ENCODE data around the gene CPNE9.

The CPNE9 gene

GRCh38 chr3:9716801-9717555 lies 13.3 kb downstream of the CPNE9 start:
- DNase-seq, result no peak

DNA sequence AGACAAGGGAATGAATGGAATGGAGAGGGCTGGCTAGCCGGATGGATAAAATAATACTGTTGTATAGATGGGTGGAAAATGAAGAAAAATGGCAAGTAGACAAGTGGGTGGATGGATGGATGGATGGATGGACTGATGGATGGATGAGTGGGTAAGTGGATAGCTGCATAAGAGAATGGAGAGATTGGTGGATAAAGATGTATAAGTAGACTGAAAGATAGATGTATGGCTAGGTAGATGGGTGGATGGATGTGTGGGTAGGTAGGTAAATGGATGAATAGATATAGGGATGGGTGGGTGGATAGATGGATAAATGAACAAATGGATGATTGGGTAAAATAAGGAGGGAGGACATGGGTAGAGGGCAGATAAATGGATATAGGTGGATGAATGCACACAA lies 13.9 kb downstream of the CPNE9 start:
- DNase-seq, result no peak

DNA sequence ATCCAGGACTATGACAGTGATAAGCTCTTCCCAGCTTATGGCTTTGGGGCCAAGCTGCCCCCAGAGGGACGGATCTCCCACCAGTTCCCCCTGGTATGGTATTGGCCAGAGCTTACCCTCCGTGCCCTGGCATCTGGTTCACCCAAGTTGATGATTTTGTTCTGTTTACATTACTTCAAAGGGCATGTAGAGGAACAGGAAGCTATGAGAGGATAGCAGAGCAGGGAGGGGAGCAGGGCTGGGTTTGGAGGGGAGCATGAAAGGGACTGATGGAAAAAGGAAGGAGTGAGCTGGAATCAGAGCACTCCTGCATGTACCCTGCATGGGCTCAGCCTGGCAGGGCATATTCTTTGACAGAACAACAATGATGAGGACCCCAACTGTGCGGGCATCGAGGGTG lies 14.5 kb downstream of the CPNE9 start:
- DNase-seq, result no peak

- DNase-seq, result no peak
These were observed 17.5 kb downstream of the CPNE9 start for GRCh38 chr3:9721015-9721699.

DNA sequence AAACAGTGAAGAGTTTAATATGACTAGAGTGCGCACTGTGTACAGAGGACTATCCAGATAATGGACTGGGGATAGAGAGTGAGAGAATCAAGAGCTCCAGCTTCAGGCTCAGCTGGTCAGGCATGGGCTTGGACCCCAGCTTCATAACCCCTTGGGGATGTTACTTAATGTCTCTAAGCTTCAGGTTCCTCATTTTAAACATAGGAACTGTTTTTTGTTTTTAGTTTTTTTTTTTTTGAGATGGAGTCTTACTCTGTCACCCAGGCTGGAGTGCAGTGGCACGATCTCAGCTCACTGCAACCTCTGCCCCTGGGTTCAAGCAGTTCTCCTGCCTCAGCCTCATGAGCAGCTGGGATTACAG lies 18.0 kb downstream of the CPNE9 start:
- no peak for DNase-seq

GRCh38 chr3:9725775-9726515 lies 22.3 kb downstream of the CPNE9 start:
- no peak for DNase-seq

GRCh38 chr3:9727041-9727595 lies 23.5 kb downstream of the CPNE9 start:
- no peak for DNase-seq

DNA sequence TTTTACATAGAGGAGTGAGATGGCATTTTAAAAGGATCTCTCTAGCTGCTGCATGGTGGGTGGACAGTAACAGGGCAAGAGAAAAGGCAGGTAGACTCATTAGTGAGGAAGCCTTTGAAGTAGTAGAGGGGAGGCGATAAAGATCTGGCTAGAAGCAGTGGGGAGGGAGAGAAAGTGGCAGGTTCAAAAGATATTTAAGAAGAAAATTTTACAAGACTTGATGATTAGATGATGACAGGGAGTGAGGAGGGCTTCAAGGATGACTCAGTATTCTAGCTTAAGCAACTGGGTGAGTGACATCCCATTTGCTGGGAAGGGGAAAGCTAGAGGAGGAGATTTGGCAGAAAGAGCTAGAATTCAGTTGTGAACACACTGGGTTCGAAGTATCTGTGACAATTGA lies 24.1 kb downstream of the CPNE9 start:
- no peak for DNase-seq

GRCh38 chr3:9729419-9729818 lies 25.8 kb downstream of the CPNE9 start:
- no peak for DNase-seq

GRCh38 chr3:9730657-9731205 lies 27.1 kb downstream of the CPNE9 start:
- no peak for DNase-seq

GRCh38 chr3:9731206-9732079 lies 27.8 kb downstream of the CPNE9 start, which contains the start of gene BRPF1:
BRPF1 (plus strand) TSS chr3:9731735; CDS start chr3:9734141, 2,406 bp downstream.
- peak; percentile 99 for DNase-seq

- no peak for DNase-seq
These were observed 28.6 kb downstream of the CPNE9 start for GRCh38 chr3:9732080-9732739.

DNA sequence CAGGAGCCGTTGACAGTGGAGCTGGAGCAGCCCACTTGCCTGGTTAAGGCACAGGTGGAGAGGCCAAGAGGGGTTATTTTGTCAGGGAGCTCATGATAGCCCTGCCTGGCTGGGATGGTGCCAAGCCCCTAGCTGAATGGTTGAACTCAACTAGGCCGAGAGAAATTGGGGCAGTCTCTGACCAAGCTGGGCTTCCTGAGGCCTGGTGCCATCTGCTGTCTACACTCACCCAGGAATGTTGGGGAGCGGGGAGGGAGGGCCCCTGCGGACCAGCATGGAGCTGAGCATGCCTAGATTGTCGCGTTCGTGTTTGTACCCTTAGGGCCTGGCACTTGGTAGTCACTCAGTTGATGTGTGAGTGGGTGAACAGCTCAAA lies 29.1 kb downstream of the CPNE9 start:
- DNase-seq, result no peak

DNA sequence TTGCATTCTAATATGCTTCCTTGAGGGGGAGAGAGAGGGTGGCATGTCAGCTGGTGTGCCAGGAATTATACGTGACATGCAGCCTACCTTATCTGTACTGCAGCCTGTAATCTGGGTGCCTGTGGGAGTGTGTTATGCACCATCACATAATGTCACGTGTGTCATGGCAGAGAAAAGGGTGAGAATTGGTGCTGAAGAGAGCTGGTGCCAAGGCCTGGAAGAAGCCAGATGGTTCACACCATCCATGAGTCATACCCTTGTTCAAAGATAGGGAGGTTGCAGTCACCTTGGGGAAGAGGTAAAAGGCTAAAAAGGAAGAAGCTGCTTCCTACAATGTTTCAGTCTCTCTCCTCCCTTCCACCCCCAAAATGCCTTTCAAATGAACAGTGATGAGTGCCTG lies 33.2 kb downstream of the CPNE9 start:
- DNase-seq, result no peak

- no peak for DNase-seq
These were observed 35.5 kb downstream of the CPNE9 start for GRCh38 chr3:9739181-9739580.

- DNase-seq, result no peak
These were observed 38.9 kb downstream of the CPNE9 start for GRCh38 chr3:9742560-9742959.

DNA sequence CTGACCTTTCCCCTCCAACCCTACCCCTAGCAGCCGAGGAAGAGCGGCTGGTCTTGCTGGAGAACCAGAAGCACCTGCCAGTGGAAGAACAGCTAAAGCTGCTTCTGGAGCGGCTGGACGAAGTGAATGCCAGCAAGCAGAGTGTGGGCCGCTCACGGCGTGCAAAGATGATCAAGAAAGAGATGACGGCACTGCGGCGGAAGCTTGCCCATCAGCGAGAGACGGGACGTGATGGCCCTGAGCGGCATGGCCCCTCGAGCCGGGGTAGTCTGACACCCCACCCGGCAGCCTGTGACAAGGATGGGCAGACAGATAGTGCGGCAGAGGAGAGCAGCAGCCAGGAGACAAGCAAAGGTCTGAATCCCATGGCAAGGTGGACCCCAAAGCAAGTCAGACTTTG lies 39.9 kb downstream of the CPNE9 start:
- no peak for DNase-seq

DNA sequence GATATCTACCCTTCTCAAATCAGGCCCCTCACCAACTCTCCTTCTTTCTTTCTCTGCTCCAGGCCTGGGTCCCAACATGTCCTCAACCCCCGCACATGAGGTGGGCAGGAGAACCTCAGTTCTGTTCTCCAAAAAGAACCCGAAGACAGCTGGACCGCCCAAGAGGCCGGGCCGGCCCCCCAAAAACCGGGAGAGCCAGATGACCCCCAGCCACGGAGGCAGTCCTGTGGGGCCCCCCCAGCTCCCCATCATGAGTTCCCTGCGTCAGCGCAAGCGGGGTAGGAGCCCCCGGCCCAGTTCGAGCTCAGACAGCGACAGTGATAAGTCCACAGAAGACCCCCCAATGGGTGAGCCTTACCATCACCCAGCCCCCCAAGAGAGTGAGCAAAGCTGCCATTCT lies 40.5 kb downstream of the CPNE9 start:
- no peak for DNase-seq

GRCh38 chr3:9745521-9745920 lies 41.9 kb downstream of the CPNE9 start:
- DNase-seq, result no peak

GRCh38 chr3:9746330-9746729 lies 42.7 kb downstream of the CPNE9 start:
- DNase-seq, result no peak

GRCh38 chr3:9747267-9747666 lies 43.6 kb downstream of the CPNE9 start:
- no peak for DNase-seq

GRCh38 chr3:9748031-9748430 lies 44.4 kb downstream of the CPNE9 start:
- no peak for DNase-seq
